H9 (cell line): ENCODE data around the gene SPATA46. TPM values are rescaled to one million over a fixed set of nuclear protein-coding genes. Genes with fewer than 3 reads are reported as not detected.

Source experiments
- DNase-seq: peaks from one replicate; pipeline ENCODE4 v3.0.0-alpha.2; 2017
- H2AFZ ChIP-seq: one replicate; pipeline ENCODE4 v1.6.1; 2013; ENCODE audit warnings: mild to moderate bottlenecking, low read length, control low read depth, moderate library complexity
- H2AK5ac ChIP-seq: 2 replicates; pipeline ENCODE4 v1.6.1; 2013; ENCODE audit warnings: low read length, control low read depth, mixed read lengths; ENCODE audit not compliant: insufficient read length
- H2BK120ac ChIP-seq: one replicate; pipeline ENCODE4 v1.6.1; 2013; ENCODE audit warnings: low read depth, mild to moderate bottlenecking, low read length, control low read depth, inconsistent platforms; ENCODE audit not compliant: poor library complexity, severe bottlenecking
- H2BK12ac ChIP-seq: 2 replicates; pipeline ENCODE4 v1.6.1; 2013; ENCODE audit warnings: low read length, control low read depth, mixed read lengths, low read depth; ENCODE audit not compliant: insufficient read length
- H2BK15ac ChIP-seq: 2 replicates; pipeline ENCODE4 v1.6.1; 2013; ENCODE audit warnings: low read depth, low read length, control low read depth
- H2BK20ac ChIP-seq: one replicate; pipeline ENCODE4 v1.6.1; 2013; ENCODE audit warnings: low read depth, mild to moderate bottlenecking, low read length, control low read depth, inconsistent platforms; ENCODE audit not compliant: poor library complexity, severe bottlenecking
- H2BK5ac ChIP-seq: 2 replicates; pipeline ENCODE4 v1.6.1; 2013; ENCODE audit warnings: low read length, control low read depth, mixed read lengths; ENCODE audit not compliant: insufficient read length
- H3K14ac ChIP-seq: 2 replicates; pipeline ENCODE4 v1.6.1; 2013; ENCODE audit warnings: low read length, control low read depth; ENCODE audit not compliant: insufficient read depth
- H3K18ac ChIP-seq: 2 replicates; pipeline ENCODE4 v1.6.1; 2013; ENCODE audit warnings: low read depth, mild to moderate bottlenecking, mixed read lengths, low read length, control low read depth; ENCODE audit not compliant: insufficient read length
- H3K23ac ChIP-seq: 2 replicates; pipeline ENCODE4 v1.6.1; 2013; ENCODE audit warnings: low read length, control low read depth, mixed read lengths, low read depth; ENCODE audit not compliant: insufficient read length
- H3K23me2 ChIP-seq: 2 replicates; pipeline ENCODE4 v1.6.1; 2013; ENCODE audit warnings: low read depth, mild to moderate bottlenecking, mixed read lengths, low read length, control low read depth; ENCODE audit not compliant: insufficient read length, poor library complexity, severe bottlenecking
- H3K27ac ChIP-seq: 2 replicates; pipeline ENCODE4 v1.5.1; 2013; ENCODE audit warnings: low read length, control low read depth, mixed read lengths, low read depth; ENCODE audit not compliant: insufficient read length
- H3K27me3 ChIP-seq: 2 replicates; pipeline ENCODE4 v1.6.1; 2013; ENCODE audit warnings: low read length, control low read depth, inconsistent platforms; ENCODE audit not compliant: insufficient read depth
- H3K4ac ChIP-seq: 2 replicates; pipeline ENCODE4 v1.6.1; 2013; ENCODE audit warnings: low read depth, mild to moderate bottlenecking, control low read depth, inconsistent platforms, low read length, moderate library complexity
- H3K4me1 ChIP-seq: 2 replicates; pipeline ENCODE4 v1.6.1; 2013; ENCODE audit warnings: low read length, control low read depth, inconsistent platforms; ENCODE audit not compliant: insufficient read depth
- H3K4me2 ChIP-seq: 2 replicates; pipeline ENCODE4 v1.6.1; 2013; ENCODE audit warnings: low read length, control low read depth, mixed read lengths; ENCODE audit not compliant: insufficient read length, insufficient read depth
- H3K56ac ChIP-seq: 2 replicates; pipeline ENCODE4 v1.6.1; 2013; ENCODE audit warnings: low read depth, mild to moderate bottlenecking, mixed read lengths, low read length, control low read depth; ENCODE audit not compliant: insufficient read length
- H3K79me1 ChIP-seq: 2 replicates; pipeline ENCODE4 v1.6.1; 2013; ENCODE audit warnings: low read depth, mild to moderate bottlenecking, moderate library complexity, low read length, control low read depth, inconsistent platforms; ENCODE audit not compliant: insufficient read depth, poor library complexity, severe bottlenecking
- H3K79me2 ChIP-seq: 2 replicates; pipeline ENCODE4 v1.6.1; 2013; ENCODE audit warnings: low read length, control low read depth, inconsistent platforms; ENCODE audit not compliant: insufficient read depth
- H3K9ac ChIP-seq: 2 replicates; pipeline ENCODE4 v1.6.1; 2013; ENCODE audit warnings: low read length, control low read depth, mixed read lengths; ENCODE audit not compliant: insufficient read length; ENCODE audit errors: extremely low read depth
- H3K9me3 ChIP-seq: one replicate; pipeline ENCODE4 v1.6.1; 2013; ENCODE audit warnings: low read depth, low read length, inconsistent platforms; ENCODE audit not compliant: control insufficient read depth
- H3T11ph ChIP-seq: one replicate; pipeline ENCODE4 v1.6.1; 2013; ENCODE audit warnings: mild to moderate bottlenecking, low read length, control low read depth, inconsistent platforms
- H4K20me1 ChIP-seq: one replicate; pipeline ENCODE4 v1.6.1; 2013; ENCODE audit not compliant: control insufficient read depth, insufficient read length, insufficient read depth
- H4K5ac ChIP-seq: 2 replicates; pipeline ENCODE4 v1.6.1; 2013; ENCODE audit warnings: low read depth, mild to moderate bottlenecking, mixed read lengths, low read length, control low read depth; ENCODE audit not compliant: insufficient read length
- H4K8ac ChIP-seq: replicated peaks from 2 replicates; pipeline ENCODE4 v1.6.1; 2013; ENCODE audit warnings: low read length, control low read depth, mixed read lengths, low read depth; ENCODE audit not compliant: insufficient read length
- H4K91ac ChIP-seq: 2 replicates; pipeline ENCODE4 v1.6.1; 2013; ENCODE audit warnings: low read depth, mild to moderate bottlenecking, moderate library complexity, mixed read lengths, low read length, control low read depth; ENCODE audit not compliant: insufficient read length
- H3K27ac Mint-ChIP-seq, 3 experiments: 2 replicates in 2 of 3; 3 replicates in 1 of 3; pipeline ENCODE4 v1.8.0; 2020 to 2021; ENCODE audit warnings: mixed read lengths in 3 of 3, mild to moderate bottlenecking in 1 of 3, moderate library complexity in 1 of 3
- H3K27me3 Mint-ChIP-seq: 2 replicates; pipeline ENCODE4 v1.8.0; 2021; ENCODE audit warnings: low read depth, mild to moderate bottlenecking, moderate library complexity, mixed read lengths
- H3K36me3 Mint-ChIP-seq, 3 experiments: 2 replicates in 2 of 3; 3 replicates in 1 of 3; pipeline ENCODE4 v1.8.0; 2020 to 2021; ENCODE audit warnings: low read depth in 3 of 3, mixed read lengths in 3 of 3; ENCODE audit not compliant: insufficient read depth in 1 of 3
- H3K4me1 Mint-ChIP-seq, 2 experiments: 2 replicates each; pipeline ENCODE4 v1.8.0; 2020; ENCODE audit warnings: mixed read lengths in 2 of 2
- H3K4me3 Mint-ChIP-seq, 2 experiments: 2 replicates in 1 of 2; 3 replicates in 1 of 2; pipeline ENCODE4 v1.8.0; 2020 to 2021; ENCODE audit warnings: mild to moderate bottlenecking in 2 of 2, mixed read lengths in 2 of 2, moderate library complexity in 1 of 2
- H3K9me3 Mint-ChIP-seq, 2 experiments: 2 replicates in 1 of 2; 3 replicates in 1 of 2; pipeline ENCODE4 v1.8.0; 2020; ENCODE audit warnings: mild to moderate bottlenecking in 2 of 2, mixed read lengths in 2 of 2, moderate library complexity in 1 of 2
- CTCF ChIP-seq: fragments of 200-600 bp; sonication (generic); conservative IDR thresholded peaks from 3 replicates; pipeline ENCODE4 v1.8.0; 2021; ENCODE audit warnings: antibody characterized with exemption, mild to moderate bottlenecking
- WGBS: extraction: QIAGEN DNeasy Blood & Tissue Kit; methylation state at CpG from one replicate; pipeline ENCODE4 v1.1.7; 2013; ENCODE audit warnings: missing lambda C conversion rate, low lambda C conversion rate, mixed read lengths; ENCODE audit not compliant: insufficient read length; ENCODE audit errors: extremely low coverage; 5-methylcytosine and 5-hydroxymethylcytosine counted together
- total RNA-seq: library from RNA; stranded (reverse); gene quantifications from 2 replicates; pipeline ENCODE4 v1.2.1, GENCODE V29; 2021

SPATA46 gene
- total RNA-seq, 1 experiment from 2014 or later, result not detected

DNA sequence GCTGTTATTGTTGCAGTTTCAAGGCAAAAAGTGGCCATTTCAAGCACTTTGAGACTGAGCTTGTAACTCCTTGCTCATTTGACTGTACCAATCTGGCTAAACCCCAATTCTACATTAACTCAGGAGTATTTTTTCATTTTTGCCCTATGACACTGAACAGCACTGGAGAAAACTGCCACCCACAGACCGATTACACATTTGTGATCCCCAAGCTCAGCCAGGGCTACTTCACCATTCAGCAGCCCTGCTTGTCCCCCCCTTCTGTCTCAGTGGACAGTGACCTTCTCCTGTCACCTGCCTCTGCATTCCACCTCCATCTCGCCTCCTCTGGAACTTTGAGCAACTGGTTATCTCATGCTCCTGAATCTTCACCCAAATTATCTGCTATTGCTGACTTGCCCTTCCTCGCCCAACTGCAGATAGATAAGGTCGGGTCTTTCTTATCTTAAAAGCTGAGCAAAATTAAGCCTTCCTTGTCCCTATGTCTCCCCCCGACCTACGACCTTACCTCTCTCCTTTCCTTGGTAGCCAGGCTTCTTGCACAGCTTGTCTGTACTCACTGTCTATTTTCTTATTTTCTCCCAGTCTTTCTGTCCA lies 25.3 kb downstream of the SPATA46 start:
- WGBS, result no CpG with 5 or more reads among the region's 6 CpGs
- Mint-ChIP-seq H3K27ac (no peak overlapping the region), H3K27me3 (no peaks in the 10 kb centered on the region), H3K4me1 (peaks cover 18 to 19% of the 10 kb centered on the region in 2 experiments), H3K36me3 (peaks cover 4 to 9% (median 5%) of the 10 kb centered on the region in 3 experiments; a peak in 4 of 7 replicates), H3K4me3 (no peak overlapping the region), H3K9me3 (no peaks in the 10 kb centered on the region)
- no peak overlapping the region for H3K4me2 ChIP-seq
- no peak overlapping the region for H2BK12ac ChIP-seq
- no peaks in the 10 kb centered on the region for H4K20me1 ChIP-seq
- H3K27me3 ChIP-seq, result no peaks in the 10 kb centered on the region
- H3K9me3 ChIP-seq, result no peaks in the 10 kb centered on the region
- no peak overlapping the region for H3K4ac ChIP-seq
- H2BK15ac ChIP-seq, result no peak overlapping the region
- H2AFZ ChIP-seq, result no peak overlapping the region
- H2AK5ac ChIP-seq, result no peak overlapping the region
- H3K23me2 ChIP-seq, result no peaks in the 10 kb centered on the region
- no peak overlapping the region for H2BK120ac ChIP-seq
- no peaks in the 10 kb centered on the region for H3K79me2 ChIP-seq
- H3K14ac ChIP-seq, result no peak overlapping the region
- no peak overlapping the region for H4K8ac ChIP-seq
- no peak for TF ChIP-seq CTCF
- no peak overlapping the region for H4K91ac ChIP-seq
- no peak overlapping the region for H3K23ac ChIP-seq
- peaks cover 4% of the 10 kb centered on the region; the same call in 1 of the 2 replicates for H3K4me1 ChIP-seq
- no peak overlapping the region for H2BK5ac ChIP-seq
- H3K27ac ChIP-seq, result no peak overlapping the region
- H3K79me1 ChIP-seq, result no peaks in the 10 kb centered on the region
- no peak for DNase-seq
- H3K9ac ChIP-seq, result no peak overlapping the region
- no peak overlapping the region for H3K56ac ChIP-seq
- H2BK20ac ChIP-seq, result no peak overlapping the region
- H3K18ac ChIP-seq, result no peak overlapping the region
- no peak overlapping the region for H3T11ph ChIP-seq
- H4K5ac ChIP-seq, result no peak overlapping the region
